GM23338 (cell line): ENCODE measurements around the gene PLPP4. TPM values are rescaled to one million over a fixed set of nuclear protein-coding genes. Genes with fewer than 3 reads are reported as not detected.

Experiments used
- CREB1 ChIP-seq: fragments of 250-450 bp; sonication (Bioruptor Pico); IDR thresholded peaks from 2 replicates; pipeline ENCODE4 v1.5.0; 2020; ENCODE audit warnings: low read depth, mild to moderate bottlenecking, moderate library complexity
- CTCF ChIP-seq, 2 experiments: fragments of 200-600 bp in 1 of 2; sonication (generic) in 1 of 2; conservative IDR thresholded peaks; 2 replicates each; pipeline versions ENCODE4 v1.5.1 to v1.6.1; 2016 to 2017; ENCODE audit warnings: antibody characterized with exemption in 2 of 2, low read depth in 2 of 2, mild to moderate bottlenecking in 2 of 2, moderate library complexity in 1 of 2
- EZH2 ChIP-seq: fragments of 200-600 bp; sonication (generic); IDR thresholded peaks from one replicate; pipeline ENCODE4 v1.8.0; 2017; ENCODE audit warnings: antibody characterized with exemption, mild to moderate bottlenecking, low read depth; ENCODE audit not compliant: unreplicated experiment
- STAT1 ChIP-seq: IDR thresholded peaks from one replicate; pipeline ENCODE4 v1.6.1; 2016; ENCODE audit warnings: antibody characterized with exemption; ENCODE audit not compliant: unreplicated experiment
- ZNF462 ChIP-seq: fragments of 250-450 bp; sonication (Bioruptor Pico); IDR thresholded peaks from 2 replicates; pipeline ENCODE4 v1.5.0; 2020; ENCODE audit warnings: mild to moderate bottlenecking, moderate library complexity
- polyA plus RNA-seq: library from polyadenylated mRNA; unstranded; fragments of >200 nt; fragmentation: Nextera tagmentation; extraction: Ambion mirVana; gene quantifications from 2 replicates; pipeline ENCODE4 v1.2.1, GENCODE V29; 2016
- total RNA-seq: library from RNA; depleted of rRNA; stranded (reverse); fragments of >200 nt; shearing (Covaris generic); gene quantifications from 2 replicates; pipeline ENCODE4 v1.2.3, GENCODE V29; 2014
- TF ChIP-seq, protein P1 (sequence below): IDR thresholded peaks from one replicate; pipeline ENCODE4 v1.6.1; 2018; ENCODE audit warnings: antibody characterized with exemption; ENCODE audit not compliant: unreplicated experiment

Gene PLPP4
- total and polyA plus RNA-seq, 2 experiments from 2014 or later: 0.24 to 0.31 TPM

GRCh38 chr10:120632942-120633341 lies 175.9 kb downstream of the PLPP4 start (continued):
- TF ChIP-seq ZNF462 (CRISPR knock-in tag) (no peak), CTCF (conservative IDR thresholded peaks at IDR 0.05; ENCODE audit: low read depth in 2 of 2) (no peak), CREB1 (CRISPR knock-in tag) (no peak), STAT1 (no peak), EZH2 (no peak)
- TF ChIP-seq, protein P1, sequence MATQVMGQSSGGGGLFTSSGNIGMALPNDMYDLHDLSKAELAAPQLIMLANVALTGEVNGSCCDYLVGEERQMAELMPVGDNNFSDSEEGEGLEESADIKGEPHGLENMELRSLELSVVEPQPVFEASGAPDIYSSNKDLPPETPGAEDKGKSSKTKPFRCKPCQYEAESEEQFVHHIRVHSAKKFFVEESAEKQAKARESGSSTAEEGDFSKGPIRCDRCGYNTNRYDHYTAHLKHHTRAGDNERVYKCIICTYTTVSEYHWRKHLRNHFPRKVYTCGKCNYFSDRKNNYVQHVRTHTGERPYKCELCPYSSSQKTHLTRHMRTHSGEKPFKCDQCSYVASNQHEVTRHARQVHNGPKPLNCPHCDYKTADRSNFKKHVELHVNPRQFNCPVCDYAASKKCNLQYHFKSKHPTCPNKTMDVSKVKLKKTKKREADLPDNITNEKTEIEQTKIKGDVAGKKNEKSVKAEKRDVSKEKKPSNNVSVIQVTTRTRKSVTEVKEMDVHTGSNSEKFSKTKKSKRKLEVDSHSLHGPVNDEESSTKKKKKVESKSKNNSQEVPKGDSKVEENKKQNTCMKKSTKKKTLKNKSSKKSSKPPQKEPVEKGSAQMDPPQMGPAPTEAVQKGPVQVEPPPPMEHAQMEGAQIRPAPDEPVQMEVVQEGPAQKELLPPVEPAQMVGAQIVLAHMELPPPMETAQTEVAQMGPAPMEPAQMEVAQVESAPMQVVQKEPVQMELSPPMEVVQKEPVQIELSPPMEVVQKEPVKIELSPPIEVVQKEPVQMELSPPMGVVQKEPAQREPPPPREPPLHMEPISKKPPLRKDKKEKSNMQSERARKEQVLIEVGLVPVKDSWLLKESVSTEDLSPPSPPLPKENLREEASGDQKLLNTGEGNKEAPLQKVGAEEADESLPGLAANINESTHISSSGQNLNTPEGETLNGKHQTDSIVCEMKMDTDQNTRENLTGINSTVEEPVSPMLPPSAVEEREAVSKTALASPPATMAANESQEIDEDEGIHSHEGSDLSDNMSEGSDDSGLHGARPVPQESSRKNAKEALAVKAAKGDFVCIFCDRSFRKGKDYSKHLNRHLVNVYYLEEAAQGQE: no peak
